ENCODE data around the gene PABPC1L.

- TF ChIP-seq TAF1 (IDR thresholded peaks at IDR 0.05; ENCODE audit: low read depth) (no peak), REST (IDR thresholded peaks at IDR 0.05; ENCODE audit: low read depth) (no peak), NFIC (IDR thresholded peaks at IDR 0.05) (no peak)
These were observed 18.0 kb upstream of the PABPC1L start for GRCh38 chr20:44891826-44892225.

Data from Ishikawa (cell line).